GM13977 (cell line): ENCODE data around the gene HIF1AN.

Source experiments
- DNase-seq: peaks from one replicate; pipeline ENCODE4 v3.0.0; 2012; ENCODE audit warnings: low spot score
- CTCF ChIP-seq: IDR thresholded peaks from 2 replicates; pipeline ENCODE4 v1.5.1; 2012; ENCODE audit warnings: mild to moderate bottlenecking, control low read depth; ENCODE audit not compliant: insufficient read depth; ENCODE audit errors: extremely low read depth, missing control alignments
- in situ Hi-C: fragments of 300-500 bp; cut with MboI; formaldehyde crosslinking; loops from one replicate; pipeline ENCODE4 v1.12.0; 2022; ENCODE audit warnings: low sequenced_read_pairs, low pct_unique_long_range_greater_than_20kb, mixed read lengths, inconsistent platforms; ENCODE audit not compliant: unreplicated experiment

Gene HIF1AN

GRCh38 chr10:100534726-100535125 is 1.0 kb upstream of the HIF1AN start:
- in situ Hi-C loops, result no loop called here
- no peak for TF ChIP-seq CTCF
- no peak for DNase-seq

- no peak for TF ChIP-seq CTCF
- no peak for DNase-seq
- in situ Hi-C loops, result no loop called here
Observed at GRCh38 chr10:100535338-100535714, 417 bp upstream of the HIF1AN start.

GRCh38 chr10:100537475-100537874 is 1.7 kb downstream of the HIF1AN start:
- no peak for TF ChIP-seq CTCF
- in situ Hi-C loops, result no loop called here
- DNase-seq, result no peak

- in situ Hi-C loops, result no loop called here
- DNase-seq, result no peak
- TF ChIP-seq CTCF, result no peak
Observed at GRCh38 chr10:100544950-100545349, 9.2 kb downstream of the HIF1AN start.

- in situ Hi-C loops, result no loop called here
- DNase-seq, result no peak
- TF ChIP-seq CTCF, result no peak
Observed at GRCh38 chr10:100551196-100551595, 15.5 kb downstream of the HIF1AN start.

- DNase-seq, result no peak
- in situ Hi-C loops, result no loop called here
- TF ChIP-seq CTCF, result no peak
Observed at GRCh38 chr10:100551738-100552137, 16.0 kb downstream of the HIF1AN start.

GRCh38 chr10:100553929-100554328 is 18.2 kb downstream of the HIF1AN start:
- in situ Hi-C loops, result no loop called here
- no peak for TF ChIP-seq CTCF

More at GRCh38 chr10:100553929-100554328, 18.2 kb downstream of the HIF1AN start:
- no peak for DNase-seq
